DND-41 (cell line): Measurements from ENCODE around the gene ERICH3.

Experiments
- ATAC-seq: fragments of 200-7000 bp; cut with Tn5 transposase; 3 replicates; pipeline ENCODE4 v1.9.1; 2021; ENCODE audit warnings: low read depth; ENCODE audit not compliant: insufficient read depth
- DNase-seq: peaks from one replicate; pipeline ENCODE4 v3.0.0-alpha.2; 2020
- H2AFZ ChIP-seq: 2 replicates; pipeline ENCODE4 v1.6.0; 2012; ENCODE audit warnings: low read depth, low read length
- H3K27ac ChIP-seq: 2 replicates; pipeline ENCODE4 v1.5.1; 2012; ENCODE audit warnings: low read length, inconsistent platforms
- H3K27me3 ChIP-seq: fragments of 200-600 bp; sonication (generic); 2 replicates; pipeline ENCODE4 v1.6.0; 2012; ENCODE audit warnings: low read length, mild to moderate bottlenecking, inconsistent platforms; ENCODE audit not compliant: insufficient read depth, poor library complexity
- H3K36me3 ChIP-seq: 2 replicates; pipeline ENCODE4 v1.5.1; 2012; ENCODE audit warnings: low read length, inconsistent platforms; ENCODE audit not compliant: insufficient read depth
- H3K4me1 ChIP-seq: 2 replicates; pipeline ENCODE4 v1.5.1; 2012; ENCODE audit warnings: mild to moderate bottlenecking, low read length; ENCODE audit not compliant: insufficient read depth
- H3K4me2 ChIP-seq: 2 replicates; pipeline ENCODE4 v1.6.0; 2012; ENCODE audit warnings: mild to moderate bottlenecking, moderate library complexity, low read length, inconsistent platforms; ENCODE audit not compliant: insufficient read depth
- H3K4me3 ChIP-seq, 2 experiments: fragments of 200-600 bp in 1 of 2; shearing (Covaris generic) in 1 of 2; 2 replicates each; pipeline ENCODE4 v1.5.1; 2012 to 2016; ENCODE audit warnings: inconsistent platforms in 2 of 2, low read length in 2 of 2, mild to moderate bottlenecking in 2 of 2, low read depth in 1 of 2, moderate library complexity in 1 of 2
- H3K79me2 ChIP-seq: 2 replicates; pipeline ENCODE4 v1.6.0; 2012; ENCODE audit warnings: low read length, inconsistent platforms; ENCODE audit not compliant: insufficient read depth
- H3K9ac ChIP-seq: 2 replicates; pipeline ENCODE4 v1.6.0; 2012; ENCODE audit warnings: low read depth, mild to moderate bottlenecking, inconsistent platforms, low read length, moderate library complexity
- H3K9me3 ChIP-seq: 2 replicates; pipeline ENCODE4 v1.5.1; 2012; ENCODE audit warnings: low read length, moderate library complexity, mild to moderate bottlenecking, inconsistent platforms; ENCODE audit not compliant: insufficient read depth, severe bottlenecking
- H4K20me1 ChIP-seq: 2 replicates; pipeline ENCODE4 v1.6.0; 2012; ENCODE audit warnings: low read length; ENCODE audit not compliant: insufficient read depth
- CTCF ChIP-seq: IDR thresholded peaks from 2 replicates; pipeline ENCODE4 v1.5.1; 2012; ENCODE audit warnings: borderline replicate concordance, low read length, moderate library complexity, mild to moderate bottlenecking; ENCODE audit not compliant: poor library complexity, severe bottlenecking; ENCODE audit errors: extremely low read depth
- EZH2 ChIP-seq: IDR thresholded peaks from 3 replicates; pipeline ENCODE4 v1.6.1; 2012; ENCODE audit warnings: borderline replicate concordance, low read depth, mild to moderate bottlenecking, moderate library complexity, low read length, inconsistent platforms; ENCODE audit not compliant: severe bottlenecking

The ERICH3 gene

GRCh38 chr1:74715806-74716205 lies 42.2 kb upstream of the ERICH3 start:
- Histone ChIP-seq H3K4me2 (no peak overlapping the region), H3K9me3 (no peaks in the 10 kb centered on the region), H3K4me1 (no peaks in the 10 kb centered on the region), H2AFZ (no peak overlapping the region), H3K79me2 (no peaks in the 10 kb centered on the region), H3K27me3 (no peaks in the 10 kb centered on the region), H4K20me1 (no peaks in the 10 kb centered on the region), H3K9ac (no peak overlapping the region), H3K36me3 (peaks cover 14% of the 10 kb centered on the region; the same call in 1 of the 2 replicates), H3K4me3 (no peak overlapping the region), H3K27ac (no peak overlapping the region)
- DNase-seq (no peak), ATAC-seq (no peak)
- TF ChIP-seq CTCF: no peak
- TF ChIP-seq EZH2: no peak

GRCh38 chr1:74715236-74715502 lies 41.6 kb upstream of the ERICH3 start:
- no peak overlapping the region for H3K4me3 ChIP-seq
- no peaks in the 10 kb centered on the region for H3K4me1 ChIP-seq
- no peak overlapping the region for H2AFZ ChIP-seq
- no peaks in the 10 kb centered on the region for H3K79me2 ChIP-seq
- H3K9me3 ChIP-seq: no peaks in the 10 kb centered on the region
- no peak overlapping the region for H3K27ac ChIP-seq
- no peak for TF ChIP-seq EZH2
- TF ChIP-seq CTCF: no peak
- no peaks in the 10 kb centered on the region for H4K20me1 ChIP-seq
- DNase-seq: no peak
- H3K36me3 ChIP-seq: peaks cover 12% of the 10 kb centered on the region; the same call in 1 of the 2 replicates
- no peak overlapping the region for H3K9ac ChIP-seq
- no peaks in the 10 kb centered on the region for H3K27me3 ChIP-seq
- ATAC-seq: no peak
- no peak overlapping the region for H3K4me2 ChIP-seq

- Histone ChIP-seq H2AFZ (no peak overlapping the region), H3K27me3 (no peaks in the 10 kb centered on the region), H4K20me1 (no peaks in the 10 kb centered on the region), H3K4me2 (no peak overlapping the region), H3K9ac (no peak overlapping the region), H3K9me3 (no peaks in the 10 kb centered on the region), H3K79me2 (no peaks in the 10 kb centered on the region), H3K4me3 (no peak overlapping the region), H3K4me1 (no peaks in the 10 kb centered on the region), H3K36me3 (0 out of 2 replicates have a peak, but pooled peaks cover 9% of the 10 kb centered on the region), H3K27ac (no peak overlapping the region)
- TF ChIP-seq CTCF: no peak
- TF ChIP-seq EZH2: no peak
- no peak for DNase-seq
- ATAC-seq: no peak
Measured at GRCh38 chr1:74714429-74715235, 41.0 kb upstream of the ERICH3 start.
